GM19324 (cell line): ENCODE measurements around the gene CTSW.

Source experiments
- ATAC-seq: cut with Tn5 transposase; IDR thresholded peaks from one replicate; pipeline ENCODE4 v1.9.1; 2021; ENCODE audit warnings: mild to moderate bottlenecking, moderate library complexity; ENCODE audit not compliant: unreplicated experiment, low FRiP score

Gene CTSW

GRCh38 chr11:65866509-65867283, 12.9 kb upstream of the CTSW start:
- ATAC-seq, result no peak

GRCh38 chr11:65867284-65868071, 12.2 kb upstream of the CTSW start:
- ATAC-seq, result no peak

- no peak for ATAC-seq
Measured at GRCh38 chr11:65868076-65868667, 11.5 kb upstream of the CTSW start.

GRCh38 chr11:65868907-65869306, 10.7 kb upstream of the CTSW start:
- no peak for ATAC-seq

- no peak for ATAC-seq
Measured at GRCh38 chr11:65869643-65870306, 9.9 kb upstream of the CTSW start.

GRCh38 chr11:65870307-65870658, 9.4 kb upstream of the CTSW start:
- ATAC-seq, result no peak

GRCh38 chr11:65870706-65871681, 8.6 kb upstream of the CTSW start:
- ATAC-seq, result no peak

GRCh38 chr11:65871811-65872548, 7.7 kb upstream of the CTSW start:
- ATAC-seq, result no peak

GRCh38 chr11:65872586-65873317, 6.9 kb upstream of the CTSW start, which contains the start of gene EFEMP2:
TSS of gene EFEMP2 (minus strand) at chr11:65872800. CDS start at chr11:65872354, 446 bp downstream.
- no peak for ATAC-seq

GRCh38 chr11:65873318-65874156, 6.1 kb upstream of the CTSW start:
- ATAC-seq, result peak; percentile 81

- ATAC-seq, result no peak
Measured at GRCh38 chr11:65880027-65880426, 390 bp downstream of the CTSW start.

- no peak for ATAC-seq
Measured at GRCh38 chr11:65880844-65881421, 1.3 kb downstream of the CTSW start.

GRCh38 chr11:65882120-65883057, 2.8 kb downstream of the CTSW start:
- no peak for ATAC-seq

- no peak for ATAC-seq
Measured at GRCh38 chr11:65883058-65883761, 3.6 kb downstream of the CTSW start.
